Measurements from ENCODE around the gene TMEM131L. TPM values are rescaled to one million over a fixed set of nuclear protein-coding genes. Genes with fewer than 3 reads are reported as not detected.
A peak's percentile ranks its signal among the peaks of the same experiment; 100 is the strongest.

TMEM131L gene
- total RNA-seq, 1 experiment from 2014 or later, result 14.6 TPM

GRCh38 chr4:153521999-153522801 lies 56.0 kb downstream of the TMEM131L start:
- no peak overlapping the region for H3K4me2 ChIP-seq (ENCODE audit: insufficient read depth, insufficient read length, low read length)
- H2BK120ac ChIP-seq (ENCODE audit: low read depth, low read length, poor library complexity, severe bottlenecking), result no peak overlapping the region
- H3K27ac ChIP-seq (ENCODE audit: insufficient read length, low read depth, low read length), result no peak overlapping the region
- peaks cover 6% of the 10 kb centered on the region; the same call in 1 of the 2 replicates for H3K79me2 ChIP-seq (ENCODE audit: insufficient read depth, low read length)
- Mint-ChIP-seq H3K4me3 (no peak overlapping the region; a peak in 1 of 5 replicates), H3K27ac (peak overlapping the region in 2 of 3 experiments; percentile 19 to 22; a peak in 3 of 7 replicates), H3K4me1 (peaks cover 33 to 47% of the 10 kb centered on the region in 2 experiments), H3K9me3 (no peaks in the 10 kb centered on the region), H3K36me3 (ENCODE audit: insufficient read depth in 1 of 3, low read depth in 3 of 3) (peaks cover 3 to 11% (median 4%) of the 10 kb centered on the region in 3 experiments; a peak in 6 of 7 replicates), H3K27me3 (ENCODE audit: low read depth) (no peaks in the 10 kb centered on the region)
- no peak overlapping the region for H2AK5ac ChIP-seq (ENCODE audit: insufficient read length, low read length)
- no peaks in the 10 kb centered on the region for H4K20me1 ChIP-seq (ENCODE audit: control insufficient read depth, insufficient read depth, insufficient read length)
- H3K4me1 ChIP-seq (ENCODE audit: insufficient read depth, low read length), result peaks cover 3% of the 10 kb centered on the region; the same call in 1 of the 2 replicates
- H2AFZ ChIP-seq (ENCODE audit: low read length), result no peak overlapping the region
- H3K56ac ChIP-seq (ENCODE audit: insufficient read length, low read depth, low read length), result no peak overlapping the region
- no peak overlapping the region for H3K9ac ChIP-seq (ENCODE audit: extremely low read depth, insufficient read length, low read length)
- H2BK20ac ChIP-seq (ENCODE audit: low read depth, low read length, poor library complexity, severe bottlenecking), result no peak overlapping the region
- H3K18ac ChIP-seq (ENCODE audit: insufficient read length, low read depth, low read length), result no peak overlapping the region
- no peak overlapping the region for H3K23ac ChIP-seq (ENCODE audit: insufficient read length, low read depth, low read length)
- no peaks in the 10 kb centered on the region for H3K79me1 ChIP-seq (ENCODE audit: insufficient read depth, low read depth, low read length, poor library complexity, severe bottlenecking)
- no peak overlapping the region for H2BK15ac ChIP-seq (ENCODE audit: low read depth, low read length)
- H4K91ac ChIP-seq (ENCODE audit: insufficient read length, low read depth, low read length), result no peak overlapping the region
- H3K27me3 ChIP-seq (ENCODE audit: insufficient read depth, low read length), result no peaks in the 10 kb centered on the region
- no peak for TF ChIP-seq CTCF (conservative IDR thresholded peaks at IDR 0.05)
- H2BK5ac ChIP-seq (ENCODE audit: insufficient read length, low read length), result no peak overlapping the region
- H3K14ac ChIP-seq (ENCODE audit: insufficient read depth, low read length), result no peak overlapping the region
- H4K5ac ChIP-seq (ENCODE audit: insufficient read length, low read depth, low read length), result no peak overlapping the region
- H2BK12ac ChIP-seq (ENCODE audit: insufficient read length, low read depth, low read length), result no peak overlapping the region
- no CpG with 5 or more reads among the region's 17 CpGs for WGBS (ENCODE audit: extremely low coverage, insufficient read length, low lambda C conversion rate)
- no peak overlapping the region for H3T11ph ChIP-seq (ENCODE audit: low read length)
- DNase-seq, result peak; percentile 61
- no peak overlapping the region for H3K4ac ChIP-seq (ENCODE audit: low read depth, low read length)
- H4K8ac ChIP-seq (replicated peaks; ENCODE audit: insufficient read length, low read depth, low read length), result no peak overlapping the region
- no peaks in the 10 kb centered on the region for H3K9me3 ChIP-seq (ENCODE audit: control insufficient read depth, low read depth, low read length)
- H3K23me2 ChIP-seq (ENCODE audit: insufficient read length, low read depth, low read length, poor library complexity, severe bottlenecking), result no peaks in the 10 kb centered on the region

Data from H9 (cell line).